HK-2 (cell line): ENCODE measurements around the gene SUN3.

ENCODE experiments used
- DNase-seq: peaks from one replicate; pipeline ENCODE4 v3.0.0-alpha.2; 2018; ENCODE audit not compliant: unreplicated experiment

Gene SUN3

GRCh38 chr7:47979145-47979831 lies 49.6 kb downstream of the SUN3 start, which contains the start of gene HUS1:
TSS of gene HUS1 (minus strand) at chr7:47979615. CDS start at chr7:47979519, 96 bp downstream.
- peak; percentile 84 for DNase-seq

- no peak for DNase-seq
Measured at GRCh38 chr7:47978790-47979144, 50.1 kb downstream of the SUN3 start.

- no peak for DNase-seq
Measured at GRCh38 chr7:47973739-47974138, 55.2 kb downstream of the SUN3 start.

GRCh38 chr7:47970761-47971160 lies 58.1 kb downstream of the SUN3 start:
- no peak for DNase-seq

GRCh38 chr7:47968847-47969774 lies 59.8 kb downstream of the SUN3 start:
- peak; percentile 46 for DNase-seq

- no peak for DNase-seq
Measured at GRCh38 chr7:47967708-47968107, 61.2 kb downstream of the SUN3 start.

GRCh38 chr7:47967123-47967522 lies 61.8 kb downstream of the SUN3 start:
- no peak for DNase-seq

- DNase-seq: no peak
Measured at GRCh38 chr7:47965456-47965855, 63.5 kb downstream of the SUN3 start.

- DNase-seq: no peak
Measured at GRCh38 chr7:47962262-47962661, 66.6 kb downstream of the SUN3 start.

GRCh38 chr7:47957156-47957555 lies 71.8 kb downstream of the SUN3 start:
- DNase-seq: no peak

GRCh38 chr7:47956220-47956619 lies 72.7 kb downstream of the SUN3 start:
- no peak for DNase-seq

GRCh38 chr7:47954231-47954911 lies 74.5 kb downstream of the SUN3 start:
- no peak for DNase-seq

GRCh38 chr7:47953822-47954221 lies 75.1 kb downstream of the SUN3 start:
- no peak for DNase-seq

- DNase-seq: no peak
Measured at GRCh38 chr7:47952224-47952623, 76.7 kb downstream of the SUN3 start.

GRCh38 chr7:47951374-47951773 lies 77.5 kb downstream of the SUN3 start:
- no peak for DNase-seq

GRCh38 chr7:47950714-47951113 lies 78.2 kb downstream of the SUN3 start:
- no peak for DNase-seq

GRCh38 chr7:47949703-47950102 lies 79.2 kb downstream of the SUN3 start:
- no peak for DNase-seq

GRCh38 chr7:47948141-47948790 lies 80.6 kb downstream of the SUN3 start, which contains the start of gene PKD1L1:
TSS of gene PKD1L1 (minus strand) at chr7:47948466. CDS start at chr7:47948440, 26 bp downstream.
- DNase-seq: no peak

GRCh38 chr7:47947355-47947749 lies 81.6 kb downstream of the SUN3 start:
- DNase-seq: no peak

GRCh38 chr7:47946581-47947354 lies 82.1 kb downstream of the SUN3 start:
- no peak for DNase-seq
